ENCODE data around the gene CFAP92.

- no peak for TF ChIP-seq CTCF (IDR thresholded peaks at IDR 0.05)
- TF ChIP-seq POLR2A (IDR thresholded peaks at IDR 0.05) = no peak
Observed at GRCh38 chr3:128914966-128915645, 78.8 kb downstream of the CFAP92 start.

Data from heart left ventricle (tissue), 13 donors.